Stimulated activated CD8-positive, alpha-beta memory T cell treated with anti-CD3 and anti-CD28 coated beads, Interleukin-7, amount 100 ng/mL, for 1 hour (primary cell): ENCODE results near the gene DDX51.

Experiments used
- DNase-seq, 2 donors: peaks; one replicate each; pipeline ENCODE4 v3.0.0-alpha.2; 2020; ENCODE audit warnings: low read depth in 2 of 2

Gene DDX51

GRCh38 chr12:132167611-132168310 is 23.6 kb upstream of the DDX51 start:
- DNase-seq, result no peak

DNA sequence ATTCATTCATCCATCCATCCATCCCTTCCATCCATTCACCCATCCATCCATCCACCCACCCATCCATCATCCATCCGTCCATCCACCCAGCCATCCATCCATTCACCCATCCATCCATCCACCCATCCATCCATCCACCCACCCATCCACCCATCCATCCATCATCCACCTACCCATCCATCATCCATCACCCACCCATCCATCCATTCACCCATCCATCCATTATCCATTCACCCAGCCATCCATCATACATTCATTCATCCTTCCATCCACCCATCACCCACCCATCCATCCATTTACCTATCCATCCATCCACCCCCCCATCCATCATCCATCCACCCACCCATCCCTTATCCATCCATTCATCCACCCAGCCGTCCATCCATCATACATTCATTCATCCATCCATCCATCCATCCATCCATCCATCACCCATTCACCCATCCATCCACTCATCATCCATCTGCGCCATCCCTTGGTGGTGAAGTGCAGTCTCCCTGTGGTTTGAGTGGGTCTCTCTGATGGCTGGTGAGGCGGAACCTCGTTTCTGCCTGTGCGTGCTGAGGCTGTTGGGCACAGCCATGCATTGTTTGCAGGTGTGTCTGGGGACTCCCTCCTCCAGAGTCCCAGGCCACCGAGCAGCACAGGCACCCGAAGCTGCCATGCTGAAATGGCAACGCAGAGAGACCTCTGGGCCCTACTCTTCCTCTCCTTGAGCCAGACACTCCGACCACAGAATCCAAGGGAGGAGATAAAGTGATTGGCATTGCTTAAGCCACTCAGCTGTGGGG is 22.9 kb upstream of the DDX51 start:
- no peak for DNase-seq

DNA sequence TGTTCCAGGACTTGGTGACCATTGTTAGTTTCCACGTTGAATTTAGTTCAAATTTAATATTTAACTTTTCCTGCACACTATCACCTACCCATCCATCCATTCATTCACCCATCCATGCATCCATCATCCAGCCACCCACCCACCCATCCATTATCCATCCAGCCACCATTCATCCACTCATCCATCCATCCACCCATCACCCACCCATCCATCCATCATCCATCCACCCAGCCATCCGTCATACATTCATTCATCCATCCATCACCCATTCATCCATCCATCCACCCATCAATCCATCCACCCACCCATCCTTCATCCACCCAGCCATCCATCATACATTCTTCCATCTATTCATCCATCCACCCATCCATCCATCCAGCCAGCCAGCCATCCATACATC is 22.0 kb upstream of the DDX51 start:
- no peak for DNase-seq

DNA sequence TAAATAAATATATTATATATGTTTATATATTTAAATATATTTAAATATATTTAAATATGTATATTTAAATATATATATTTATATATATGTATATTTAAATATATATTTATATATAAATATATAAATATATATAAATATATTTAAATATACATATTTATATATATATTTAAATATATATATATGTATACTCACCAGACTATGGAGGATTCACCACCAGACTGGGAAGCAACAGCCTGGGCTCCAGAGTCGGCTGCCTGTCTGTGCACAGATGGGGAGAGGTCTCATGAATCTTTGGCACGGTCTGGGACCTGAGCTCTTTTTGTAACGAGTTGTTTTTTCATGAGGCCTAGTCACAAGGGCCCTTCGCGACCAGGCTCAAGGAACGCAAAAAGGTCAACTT is 21.5 kb upstream of the DDX51 start:
- DNase-seq, result no peak

- no peak for DNase-seq
Measured at GRCh38 chr12:132164426-132164825, 20.3 kb upstream of the DDX51 start.

DNA sequence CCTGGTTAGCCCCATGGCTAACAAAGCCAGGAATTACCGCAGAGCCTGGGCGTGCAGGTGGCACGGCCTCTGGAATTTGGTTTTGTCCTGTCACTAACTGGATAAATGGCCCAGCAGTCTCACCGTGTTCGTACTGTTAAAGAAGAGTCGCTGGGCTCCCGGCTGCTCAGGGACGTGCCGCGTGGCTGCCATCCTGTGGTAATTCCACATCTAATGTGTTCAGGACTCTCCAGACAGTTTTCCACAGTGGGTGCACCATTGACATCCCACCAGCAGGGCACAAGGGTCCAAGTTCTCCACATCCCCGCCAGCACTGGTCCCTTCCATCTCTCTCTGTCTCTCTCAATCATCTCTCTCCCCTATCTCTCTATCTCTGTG is 19.8 kb upstream of the DDX51 start:
- no peak for DNase-seq

- no peak for DNase-seq
Measured at GRCh38 chr12:132163041-132163910, 19.2 kb upstream of the DDX51 start.

GRCh38 chr12:132162508-132163031 is 18.5 kb upstream of the DDX51 start:
- no peak for DNase-seq

GRCh38 chr12:132161796-132162507 is 17.8 kb upstream of the DDX51 start:
- no peak for DNase-seq

GRCh38 chr12:132161036-132161781 is 17.1 kb upstream of the DDX51 start:
- DNase-seq, result no peak

DNA sequence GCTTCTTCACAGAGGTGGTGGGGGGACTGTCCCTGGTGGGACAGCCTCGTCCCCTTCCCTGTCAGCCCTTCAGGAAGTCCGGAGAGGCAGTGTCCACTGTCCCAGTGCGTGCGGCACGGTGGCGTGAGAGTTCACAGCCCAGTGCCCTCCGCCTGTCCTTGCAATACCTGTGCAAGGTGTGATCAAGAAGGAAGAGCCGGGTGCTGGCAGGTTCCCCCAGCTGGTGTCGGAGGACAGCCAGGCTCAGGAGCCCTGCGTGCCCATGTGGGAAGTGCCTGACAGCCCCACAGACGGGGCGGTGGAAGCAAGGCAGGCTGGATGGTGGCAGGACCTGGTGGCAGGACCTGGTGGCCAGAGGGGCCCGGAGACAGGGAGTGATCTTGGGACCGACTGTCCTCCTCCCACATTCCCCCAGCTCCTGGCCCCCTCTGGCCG is 16.5 kb upstream of the DDX51 start:
- DNase-seq, result no peak

GRCh38 chr12:132160016-132160415 is 15.9 kb upstream of the DDX51 start:
- DNase-seq, result no peak

DNA sequence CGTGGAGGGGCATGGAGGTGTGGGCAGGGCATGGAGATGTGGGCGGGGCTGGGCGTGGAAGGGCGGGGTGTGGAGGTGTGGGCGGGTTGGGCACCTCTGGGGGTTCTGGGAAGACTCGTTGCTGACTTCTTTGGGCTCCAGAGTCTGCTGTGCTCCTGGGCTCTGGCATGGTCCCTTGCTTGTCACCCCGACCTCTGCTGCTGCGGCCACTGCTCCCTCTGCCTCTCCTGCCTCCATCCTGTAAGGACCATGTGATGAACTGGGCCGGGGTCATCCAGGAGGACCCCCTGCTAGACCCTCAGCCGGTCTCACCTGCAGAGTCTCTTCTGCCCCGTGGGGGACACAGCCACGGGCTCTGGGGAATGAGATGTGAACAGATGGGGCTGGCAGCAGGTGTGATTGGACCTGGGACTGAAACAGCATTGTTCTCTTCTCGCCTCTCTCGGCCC is 15.5 kb upstream of the DDX51 start:
- DNase-seq, result no peak

DNA sequence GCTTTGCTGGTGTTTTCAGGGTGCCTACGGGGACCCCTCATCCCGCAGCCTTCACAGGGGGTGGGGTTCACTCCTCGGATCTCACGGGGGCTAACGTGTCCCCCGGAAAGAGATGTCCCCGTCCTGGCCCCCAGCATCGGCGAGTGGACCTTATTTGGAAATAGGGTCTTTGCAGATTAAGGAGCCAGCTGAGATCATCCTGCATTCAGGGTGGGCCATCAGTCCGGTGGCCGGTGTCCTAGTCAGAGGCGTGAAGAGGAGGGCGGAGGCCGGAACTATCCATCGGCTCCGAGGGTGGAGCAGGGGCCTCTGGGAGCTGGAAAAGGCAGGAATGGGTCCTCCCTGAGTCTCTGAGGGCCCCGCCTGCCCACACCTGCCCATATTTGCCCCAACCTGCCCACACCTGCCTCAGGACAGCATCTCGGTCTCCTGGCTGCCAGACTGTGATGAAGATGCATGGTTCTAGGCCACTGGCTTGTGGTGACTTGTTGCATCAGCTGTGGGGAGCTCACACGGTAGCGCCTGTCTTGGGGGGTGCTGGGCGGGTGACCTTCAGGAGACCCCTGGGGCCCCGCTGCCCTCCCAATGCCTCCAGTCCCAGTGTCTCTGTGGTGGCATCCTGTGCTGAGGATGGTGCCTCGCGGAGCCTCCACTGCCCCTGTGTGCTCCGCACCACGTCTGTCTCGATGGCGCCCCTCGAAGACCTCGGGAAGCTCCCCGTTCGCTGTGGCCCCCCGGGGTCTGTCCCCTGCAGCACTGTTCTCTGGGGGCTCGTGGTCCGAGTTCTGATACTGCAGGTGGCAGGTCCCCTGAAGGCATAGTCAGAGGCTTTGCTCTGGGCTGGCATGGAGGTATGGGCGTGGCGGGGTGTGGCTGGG is 14.8 kb upstream of the DDX51 start:
- no peak for DNase-seq

- no peak for DNase-seq
Measured at GRCh38 chr12:132157733-132158409, 13.8 kb upstream of the DDX51 start.

DNA sequence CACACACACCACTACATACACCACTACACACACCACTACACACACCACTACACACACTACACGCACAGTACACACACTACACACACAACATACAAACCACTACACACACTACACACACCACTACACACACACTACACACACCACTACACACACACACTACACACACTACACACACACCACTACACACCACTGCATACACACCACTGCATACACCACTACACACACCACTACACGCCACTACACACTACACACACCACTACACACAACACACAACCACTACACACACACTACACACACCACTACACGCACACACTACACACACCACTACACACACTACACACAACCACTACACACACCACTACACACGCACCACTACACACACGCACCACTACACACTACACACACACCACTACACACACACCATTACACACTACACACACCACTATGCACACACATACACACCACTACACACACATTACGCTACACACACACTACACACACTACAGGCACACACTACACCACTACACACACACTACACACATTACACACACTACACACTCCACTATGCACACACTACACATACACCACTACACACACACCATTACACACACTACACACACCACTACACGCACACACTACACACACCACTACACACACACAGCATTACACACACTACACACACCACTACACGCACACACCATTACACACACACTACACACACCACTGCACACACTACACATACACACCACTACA is 12.6 kb upstream of the DDX51 start:
- DNase-seq, result no peak

- DNase-seq, result no peak
Measured at GRCh38 chr12:132155771-132156572, 11.9 kb upstream of the DDX51 start.
